Fibroblast of skin of left quadriceps (primary cell): ENCODE results near the gene ZNF682.
A peak's percentile ranks its signal among the peaks of the same experiment; 100 is the strongest.
"Not testable (repeated sequence)": the region's sequence is repeated elsewhere in the genome, so short reads cannot be mapped to it uniquely, and the experiment has no call there.

Experiments used
- DNase-seq, 2 experiments: peaks; one replicate each; pipeline ENCODE4 v3.0.0-alpha.2; 2013; ENCODE audit warnings: low read depth in 2 of 2

ZNF682 gene

GRCh38 chr19:20039203-20039723 is at the start of gene ZNF682:
Gene ZNF682 (minus strand): TSS chr19:20039505. CDS start chr19:20039345, 160 bp downstream.
- peak; percentile 87 for DNase-seq

DNA sequence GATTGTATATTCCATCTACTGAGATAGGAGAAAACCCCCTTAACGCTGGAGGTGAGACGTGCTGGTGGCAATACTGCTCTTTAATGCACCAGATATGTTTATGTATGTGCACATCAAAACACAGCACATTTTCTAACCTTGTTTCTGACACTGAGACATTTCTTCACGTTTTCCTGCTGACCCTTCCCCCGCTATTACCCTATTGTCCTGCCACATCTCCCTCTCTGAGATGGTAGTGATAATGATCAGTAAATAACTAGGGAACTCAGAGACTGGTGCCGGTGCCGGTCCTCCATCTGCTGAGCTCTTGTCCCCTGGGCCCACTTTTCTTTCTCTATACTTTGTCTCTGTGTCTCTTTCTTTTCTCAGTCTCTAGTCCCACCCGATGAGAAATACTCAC is 43.6 kb upstream of the ZNF682 start:
- not testable (repeated sequence) for DNase-seq

GRCh38 chr19:20082232-20082833 is 43.0 kb upstream of the ZNF682 start:
- DNase-seq, result not testable (repeated sequence)

- DNase-seq, result no peak
Observed at GRCh38 chr19:20080656-20081055, 41.4 kb upstream of the ZNF682 start.

DNA sequence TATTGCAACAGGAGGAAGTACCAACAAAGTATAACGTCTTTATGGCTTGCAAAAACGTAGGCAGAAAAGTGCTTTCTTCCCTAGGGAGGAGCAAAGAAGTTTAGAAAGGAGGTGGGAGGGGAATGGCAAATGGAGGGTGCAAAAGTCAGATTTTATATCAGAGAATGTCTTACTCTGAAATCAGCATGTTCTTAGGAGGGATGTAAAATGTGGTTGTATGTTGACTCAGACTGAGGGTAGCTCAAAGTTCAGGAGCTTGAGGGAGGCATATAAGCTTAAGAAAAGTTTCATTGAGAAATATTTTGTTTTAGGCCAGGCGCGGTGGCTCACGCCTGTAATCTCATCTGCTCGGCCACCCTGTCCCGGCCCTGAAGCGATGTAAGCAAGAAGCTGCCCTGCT is 40.2 kb upstream of the ZNF682 start:
- no peak for DNase-seq

- peak; percentile 3 for DNase-seq
Observed at GRCh38 chr19:20078581-20079031, 39.3 kb upstream of the ZNF682 start.

DNA sequence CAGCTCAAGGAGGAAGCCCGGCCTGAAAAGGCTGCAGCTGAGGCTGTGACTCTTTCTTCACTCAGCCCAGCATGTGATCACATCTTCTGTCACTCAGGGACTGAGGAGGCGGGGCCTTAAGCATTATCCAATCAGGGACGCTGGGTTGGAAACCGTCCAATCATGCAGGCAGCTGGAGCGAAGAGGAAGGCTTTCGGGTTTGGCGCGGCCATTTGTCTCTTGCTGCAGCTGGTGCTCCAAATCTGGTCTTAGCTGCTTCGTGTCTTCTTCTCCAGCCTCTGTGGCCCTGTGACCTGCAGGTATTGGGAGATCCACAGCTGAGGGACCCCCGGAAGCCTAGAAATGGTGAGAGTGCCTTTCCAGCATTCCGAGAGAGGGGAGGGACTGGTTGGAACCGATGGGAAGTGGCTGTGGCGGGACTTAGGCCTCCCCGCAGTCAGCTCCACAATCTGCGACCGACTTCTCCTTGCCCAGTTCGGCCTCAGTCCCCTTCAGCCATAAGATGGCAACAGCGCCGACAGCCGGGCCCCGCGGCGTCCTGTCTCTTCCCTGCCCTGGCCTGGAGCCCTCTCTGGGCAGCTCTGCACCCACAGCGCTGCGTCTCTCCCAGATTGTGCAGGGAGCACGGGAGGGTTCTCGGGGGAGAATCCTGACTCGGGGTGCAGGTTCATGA is 38.6 kb upstream of the ZNF682 start, which contains the start of gene ZNF90:
ZNF90 (plus strand) TSS at position 210 of the 673 bp plus-strand sequence; CDS start at position 343, 133 bp downstream.
- DNase-seq, result peak; percentile 91 to 92

DNA sequence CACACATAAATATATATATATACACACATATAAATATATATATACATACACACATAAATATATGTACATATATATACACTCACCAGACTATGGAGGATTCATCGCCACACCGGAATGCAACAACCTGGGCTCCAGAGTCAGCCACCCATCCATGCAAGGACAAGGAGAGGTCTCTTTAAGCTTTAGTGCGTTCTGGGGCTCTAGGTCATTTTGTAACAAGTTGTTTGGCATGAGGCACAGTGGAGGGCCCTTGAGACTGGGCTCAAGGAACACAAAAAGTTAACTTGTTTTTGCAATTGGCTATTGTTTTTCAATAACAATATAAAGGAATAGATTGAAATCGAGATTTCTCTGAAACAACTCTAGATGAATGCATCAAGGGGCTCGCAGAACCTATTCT is 33.6 kb upstream of the ZNF682 start:
- DNase-seq, result no peak

DNA sequence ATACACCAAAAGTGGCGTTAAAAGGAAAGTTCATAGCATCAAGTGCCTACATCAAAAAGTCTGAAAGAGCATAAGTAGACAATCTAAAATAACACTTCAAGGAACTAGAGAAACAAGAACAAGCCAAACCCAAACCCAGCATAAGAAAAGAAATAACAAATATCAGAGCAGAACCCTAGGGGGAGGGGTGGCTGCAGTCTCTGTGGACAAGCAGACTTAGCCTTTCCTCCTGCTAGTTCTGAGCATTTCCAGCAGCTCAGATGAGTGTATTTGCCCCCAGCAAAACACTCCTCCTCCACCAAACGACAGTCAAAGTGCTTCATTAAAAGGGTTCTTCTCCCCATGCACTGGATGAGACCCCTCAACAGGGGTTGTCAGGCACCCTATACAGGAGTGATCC is 31.4 kb upstream of the ZNF682 start:
- DNase-seq, result no peak

- DNase-seq, result not testable (repeated sequence)
Observed at GRCh38 chr19:20068559-20068958, 29.3 kb upstream of the ZNF682 start.

DNA sequence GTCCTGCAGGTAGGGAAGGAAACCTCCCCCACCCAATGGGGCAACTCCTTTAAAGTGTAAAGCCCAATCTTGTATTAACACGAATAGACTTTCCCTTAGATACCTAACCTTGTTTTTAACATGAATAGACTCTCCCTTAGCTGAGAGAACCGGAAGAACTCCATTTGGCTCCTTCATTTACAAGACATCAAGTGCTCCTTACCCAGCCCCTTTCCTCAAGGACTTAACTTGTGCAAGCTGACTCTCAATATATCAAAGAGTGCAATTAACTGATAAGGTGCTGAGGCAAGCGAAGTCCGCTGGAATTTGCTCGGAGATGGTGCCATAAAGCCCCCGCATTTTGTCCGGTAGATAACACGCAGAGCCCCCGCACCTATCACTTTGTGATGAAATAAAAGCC is 28.6 kb upstream of the ZNF682 start:
- DNase-seq, result no peak

- DNase-seq, result no peak
Observed at GRCh38 chr19:20066861-20067260, 27.6 kb upstream of the ZNF682 start.

GRCh38 chr19:20060282-20060681 is 21.0 kb upstream of the ZNF682 start:
- no peak for DNase-seq

GRCh38 chr19:20058738-20059137 is 19.4 kb upstream of the ZNF682 start:
- not testable (repeated sequence) for DNase-seq

- DNase-seq, result peak; percentile 96
Observed at GRCh38 chr19:20051841-20052768, 12.8 kb upstream of the ZNF682 start.

GRCh38 chr19:20045742-20046141 is 6.4 kb upstream of the ZNF682 start:
- DNase-seq, result not testable (repeated sequence)

DNA sequence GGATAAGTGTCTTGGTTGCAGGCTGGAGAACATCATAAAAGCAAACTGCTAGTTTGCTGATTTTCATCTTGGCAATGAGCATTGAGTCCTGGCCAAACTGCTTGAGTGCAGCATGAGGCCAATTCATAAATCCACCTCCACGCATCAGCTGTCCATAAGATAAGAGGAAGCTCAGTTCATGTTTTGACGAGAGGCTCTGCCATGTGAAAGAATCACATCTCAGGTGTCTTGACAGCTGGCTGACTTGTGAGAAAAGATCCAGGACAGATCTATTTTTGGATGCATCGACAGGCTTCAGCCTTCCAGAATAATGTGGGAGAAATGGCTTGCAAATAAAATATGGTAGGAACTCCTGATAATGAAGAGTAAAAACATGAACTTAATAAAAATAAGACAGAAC is 5.4 kb upstream of the ZNF682 start:
- DNase-seq, result no peak

DNA sequence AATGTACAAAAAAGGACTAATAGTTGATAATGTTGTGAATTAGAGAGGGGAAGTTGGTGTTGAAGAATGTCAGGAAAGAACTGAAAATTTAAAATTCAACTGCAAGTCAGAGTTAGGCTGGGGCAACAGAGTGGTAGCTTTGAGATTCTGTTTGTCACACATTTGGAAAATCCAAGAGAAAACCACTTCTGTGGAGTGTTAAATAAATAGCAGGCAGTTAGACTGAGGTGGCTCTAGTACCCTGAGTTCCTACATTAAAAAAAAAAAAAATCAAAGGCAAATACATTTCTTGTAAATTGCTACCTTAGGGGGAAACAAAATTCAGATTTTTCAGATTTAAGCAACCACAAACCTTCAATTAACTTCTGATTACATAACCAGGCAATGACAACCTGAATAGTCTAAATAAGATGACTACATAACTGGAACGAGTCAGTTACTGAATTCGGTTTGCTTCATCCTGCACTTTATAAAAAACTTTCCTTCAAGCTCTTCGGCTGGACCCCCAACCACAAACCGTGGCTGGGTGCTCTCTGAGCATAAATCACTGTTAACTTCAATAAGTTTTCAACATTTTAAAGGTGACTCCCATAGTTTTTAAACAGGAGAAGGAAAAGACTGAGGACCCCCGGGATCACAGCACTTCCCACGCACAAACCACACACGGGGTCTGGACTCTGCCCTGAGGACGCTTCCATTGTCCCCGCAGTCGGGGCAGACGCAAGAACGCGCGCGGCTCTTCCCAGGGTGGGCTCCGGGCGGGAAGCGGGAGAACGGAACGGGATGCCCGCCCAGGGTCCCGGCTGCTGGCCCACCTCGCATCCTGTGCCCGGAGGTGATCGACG is 725 bp downstream of the ZNF682 start:
- DNase-seq, result peak in 1 of 2 experiments; percentile 1

GRCh38 chr19:20035935-20036334 is 3.4 kb downstream of the ZNF682 start:
- no peak for DNase-seq

- no peak for DNase-seq
Observed at GRCh38 chr19:20028611-20029010, 10.7 kb downstream of the ZNF682 start.

- no peak for DNase-seq
Observed at GRCh38 chr19:20005741-20006140, 33.6 kb downstream of the ZNF682 start.
